ENCODE results near the gene SFMBT1. TPM values are rescaled to one million over a fixed set of nuclear protein-coding genes. Genes with fewer than 3 reads are reported as not detected.

SFMBT1 gene
- total and polyA plus RNA-seq, 9 of the 15 experiments (the other 6 are each of a cell fraction or from before 2014, with no cell fraction given): 0.76 to 6.6 (median 3.6) TPM

DNA sequence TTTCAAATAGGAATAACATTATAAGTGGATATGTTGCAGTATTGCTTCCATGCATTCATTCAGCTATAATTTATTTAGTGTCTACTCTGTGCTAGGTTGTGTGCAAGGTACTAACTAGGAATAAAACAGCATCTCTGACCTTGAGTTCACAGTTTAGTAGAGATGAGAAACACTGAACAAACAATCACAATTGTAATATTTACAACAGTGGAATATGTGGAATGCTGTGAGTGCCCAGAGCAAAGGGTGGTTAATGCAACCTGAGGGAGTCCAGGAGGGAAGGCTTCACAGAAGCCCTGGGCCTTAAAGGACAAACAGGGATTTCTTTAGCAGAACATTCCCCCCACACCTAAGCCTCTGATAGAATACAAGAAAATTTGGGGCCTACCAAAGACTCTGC lies 13.3 kb downstream of the SFMBT1 start:
- no peaks in the 10 kb centered on the region; a peak in 1 of 5 replicates for H3K4me1 ChIP-seq (replicated peaks in 1 of 2; ENCODE audit: control insufficient read depth in 2 of 2, insufficient read depth in 2 of 2, low read length in 2 of 2)
- TF ChIP-seq, protein P1, sequence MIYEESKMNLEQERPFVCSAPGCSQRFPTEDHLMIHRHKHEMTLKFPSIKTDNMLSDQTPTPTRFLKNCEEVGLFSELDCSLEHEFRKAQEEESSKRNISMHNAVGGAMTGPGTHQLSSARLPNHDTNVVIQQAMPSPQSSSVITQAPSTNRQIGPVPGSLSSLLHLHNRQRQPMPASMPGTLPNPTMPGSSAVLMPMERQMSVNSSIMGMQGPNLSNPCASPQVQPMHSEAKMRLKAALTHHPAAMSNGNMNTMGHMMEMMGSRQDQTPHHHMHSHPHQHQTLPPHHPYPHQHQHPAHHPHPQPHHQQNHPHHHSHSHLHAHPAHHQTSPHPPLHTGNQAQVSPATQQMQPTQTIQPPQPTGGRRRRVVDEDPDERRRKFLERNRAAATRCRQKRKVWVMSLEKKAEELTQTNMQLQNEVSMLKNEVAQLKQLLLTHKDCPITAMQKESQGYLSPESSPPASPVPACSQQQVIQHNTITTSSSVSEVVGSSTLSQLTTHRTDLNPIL (CRISPR knock-in tag; IDR thresholded peaks at IDR 0.05): no peak
- no peak for TF ChIP-seq NR2C1 (IDR thresholded peaks at IDR 0.05)
- no peak for TF ChIP-seq NR2C1 (tag; IDR thresholded peaks at IDR 0.05)
- no peak for TF ChIP-seq TCFL5 (CRISPR knock-in tag; conservative IDR thresholded peaks at IDR 0.05)
- TF ChIP-seq, protein P2, sequence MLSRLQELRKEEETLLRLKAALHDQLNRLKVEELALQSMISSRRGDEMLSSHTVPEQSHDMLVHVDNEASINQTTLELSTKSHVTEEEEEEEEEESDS (CRISPR knock-in tag; IDR thresholded peaks at IDR 0.05): no peak
- TF ChIP-seq, protein P3, sequence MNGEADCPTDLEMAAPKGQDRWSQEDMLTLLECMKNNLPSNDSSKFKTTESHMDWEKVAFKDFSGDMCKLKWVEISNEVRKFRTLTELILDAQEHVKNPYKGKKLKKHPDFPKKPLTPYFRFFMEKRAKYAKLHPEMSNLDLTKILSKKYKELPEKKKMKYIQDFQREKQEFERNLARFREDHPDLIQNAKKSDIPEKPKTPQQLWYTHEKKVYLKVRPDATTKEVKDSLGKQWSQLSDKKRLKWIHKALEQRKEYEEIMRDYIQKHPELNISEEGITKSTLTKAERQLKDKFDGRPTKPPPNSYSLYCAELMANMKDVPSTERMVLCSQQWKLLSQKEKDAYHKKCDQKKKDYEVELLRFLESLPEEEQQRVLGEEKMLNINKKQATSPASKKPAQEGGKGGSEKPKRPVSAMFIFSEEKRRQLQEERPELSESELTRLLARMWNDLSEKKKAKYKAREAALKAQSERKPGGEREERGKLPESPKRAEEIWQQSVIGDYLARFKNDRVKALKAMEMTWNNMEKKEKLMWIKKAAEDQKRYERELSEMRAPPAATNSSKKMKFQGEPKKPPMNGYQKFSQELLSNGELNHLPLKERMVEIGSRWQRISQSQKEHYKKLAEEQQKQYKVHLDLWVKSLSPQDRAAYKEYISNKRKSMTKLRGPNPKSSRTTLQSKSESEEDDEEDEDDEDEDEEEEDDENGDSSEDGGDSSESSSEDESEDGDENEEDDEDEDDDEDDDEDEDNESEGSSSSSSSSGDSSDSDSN (IDR thresholded peaks at IDR 0.05; ENCODE audit: borderline replicate concordance in 1 of 2, low read depth in 2 of 2, low read length in 2 of 2): no peak
- TF ChIP-seq, protein P4, sequence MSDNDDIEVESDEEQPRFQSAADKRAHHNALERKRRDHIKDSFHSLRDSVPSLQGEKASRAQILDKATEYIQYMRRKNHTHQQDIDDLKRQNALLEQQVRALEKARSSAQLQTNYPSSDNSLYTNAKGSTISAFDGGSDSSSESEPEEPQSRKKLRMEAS (CRISPR knock-in tag; IDR thresholded peaks at IDR 0.05): no peak
- TF ChIP-seq EP300 (IDR thresholded peaks at IDR 0.05; ENCODE audit: low read length): no peak
- no peak for TF ChIP-seq MIER1 (IDR thresholded peaks at IDR 0.05; ENCODE audit: low read depth)
- no peak for TF ChIP-seq ZNF766 (CRISPR knock-in tag; conservative IDR thresholded peaks at IDR 0.05)
- no peak for TF ChIP-seq WHSC1 (IDR thresholded peaks at IDR 0.05; ENCODE audit: low read length)
- TF ChIP-seq TEAD4 (IDR thresholded peaks at IDR 0.05; ENCODE audit: low read length): no peak
- TF ChIP-seq TEAD4 (CRISPR knock-in tag; IDR thresholded peaks at IDR 0.05; ENCODE audit: borderline replicate concordance): no peak
- TF ChIP-seq SREBF1 (IDR thresholded peaks at IDR 0.05; ENCODE audit: borderline replicate concordance, low read depth, low read length): no peak
- no peak for TF ChIP-seq SMAD3 (CRISPR knock-in tag; conservative IDR thresholded peaks at IDR 0.05)
- no peaks in the 10 kb centered on the region; a peak in 1 of 5 replicates for H3K27me3 ChIP-seq (ENCODE audit: control insufficient read depth in 2 of 2, insufficient read depth in 2 of 2, low read length in 2 of 2)
- no peaks in the 10 kb centered on the region for H4K20me1 ChIP-seq (replicated peaks; ENCODE audit: control insufficient read depth, insufficient read depth, low read length)
- H3K9ac ChIP-seq (ENCODE audit: insufficient read depth in 1 of 2, low read depth in 2 of 2, low read length in 2 of 2): no peak overlapping the region
- intact Hi-C loops (cut with micrococcal nuclease) (no loop called here), in situ Hi-C loops (cut with MboI) (no loop called here)
- H3K36me3 ChIP-seq (ENCODE audit: control insufficient read depth, insufficient read depth, low read length): no peaks in the 10 kb centered on the region
- DNase-seq (ENCODE audit: extremely low read depth in 1 of 4, low spot score in 3 of 4): no peak
- ChIA-PET CTCF (ENCODE audit: low intra/inter-chr PET ratio) (no interaction called here), POLR2A (interaction anchor here (0.9 to 1.2 kb wide), 2 partner anchors 8 to 13 kb away, joined by 3 to 4 read pairs; partner anchors contain the start of gene SFMBT1)
- FAIRE-seq: no peak
- H2AFZ ChIP-seq (ENCODE audit: low read depth, low read length): no peak overlapping the region
- H3K79me2 ChIP-seq (ENCODE audit: control insufficient read depth, insufficient read depth, low read length): peaks cover 3% of the 10 kb centered on the region; the same call in 2 of the 3 replicates
- H3K4me2 ChIP-seq (ENCODE audit: insufficient read depth, low read length): no peak overlapping the region
- no TSS peak for BruUV-seq (replicated peaks)
- ATAC-seq: no peak
- H3K9me1 ChIP-seq (ENCODE audit: control insufficient read depth, insufficient read depth, low read length): no peaks in the 10 kb centered on the region
- no peak overlapping the region for H3K27ac ChIP-seq (ENCODE audit: extremely low read depth, low read depth, low read length)
- H3K4me3 ChIP-seq: no peak overlapping the region
- H3K9me3 ChIP-seq (replicated peaks; ENCODE audit: control insufficient read depth, insufficient read depth, low read depth, low read length): no peaks in the 10 kb centered on the region

All from K562 (cell line).